Epithelial cell of esophagus (primary cell): Measurements from ENCODE around the gene ATXN10.

Source experiments
- DNase-seq: peaks from one replicate; pipeline ENCODE4 v3.0.0; 2010; ENCODE audit warnings: low read depth
- H3K4me3 ChIP-seq: 2 replicates; pipeline ENCODE4 v1.5.1; 2011; ENCODE audit warnings: mild to moderate bottlenecking, low read length, control low read depth
- CTCF ChIP-seq: IDR thresholded peaks from 2 replicates; pipeline ENCODE4 v1.5.1; 2011; ENCODE audit warnings: low read depth, mild to moderate bottlenecking, low read length, control low read depth, inconsistent platforms; ENCODE audit not compliant: insufficient read depth; ENCODE audit errors: missing control alignments

The ATXN10 gene

GRCh38 chr22:45891471-45891995 is 219.9 kb downstream of the ATXN10 start:
- no peak for DNase-seq
- no peak overlapping the region for H3K4me3 ChIP-seq
- no peak for TF ChIP-seq CTCF

- DNase-seq = no peak
- no peak overlapping the region for H3K4me3 ChIP-seq
- TF ChIP-seq CTCF = no peak
Observed at GRCh38 chr22:45891996-45892621, 220.5 kb downstream of the ATXN10 start.

- no peak for TF ChIP-seq CTCF
- DNase-seq = no peak
- no peak overlapping the region for H3K4me3 ChIP-seq
Observed at GRCh38 chr22:45892681-45893461, 221.2 kb downstream of the ATXN10 start.

GRCh38 chr22:45893516-45893915 is 221.9 kb downstream of the ATXN10 start:
- H3K4me3 ChIP-seq = no peak overlapping the region
- no peak for TF ChIP-seq CTCF
- peak; percentile 24 for DNase-seq
